Hepatocyte (in vitro differentiated cells): ENCODE measurements around the gene VASP. TPM values are rescaled to one million over a fixed set of nuclear protein-coding genes. Genes with fewer than 3 reads are reported as not detected.

Source experiments
- DNase-seq: peaks from one replicate; pipeline ENCODE4 v3.0.0-alpha.2; 2016; ENCODE audit warnings: low spot score
- H2AFZ ChIP-seq: fragments of 200-600 bp; sonication (generic); 2 replicates; pipeline ENCODE4 v1.6.0; 2016; ENCODE audit warnings: antibody characterized with exemption, mild to moderate bottlenecking
- H3K27ac ChIP-seq: fragments of 200-600 bp; sonication (generic); 2 replicates; pipeline ENCODE4 v1.5.1; 2016; ENCODE audit warnings: mild to moderate bottlenecking
- H3K27me3 ChIP-seq: fragments of 200-600 bp; sonication (generic); 2 replicates; pipeline ENCODE4 v1.6.1; 2016
- H3K36me3 ChIP-seq: fragments of 200-600 bp; sonication (generic); replicated peaks from 2 replicates; pipeline ENCODE4 v1.5.1; 2016; ENCODE audit warnings: low read depth; ENCODE audit not compliant: insufficient read depth
- H3K4me1 ChIP-seq: fragments of 200-600 bp; sonication (generic); 2 replicates; pipeline ENCODE4 v1.5.1; 2016; ENCODE audit warnings: mild to moderate bottlenecking, moderate library complexity; ENCODE audit not compliant: insufficient read depth
- H3K4me2 ChIP-seq: fragments of 200-600 bp; sonication (generic); 2 replicates; pipeline ENCODE4 v1.6.0; 2016
- H3K4me3 ChIP-seq: fragments of 200-600 bp; sonication (generic); 2 replicates; pipeline ENCODE4 v1.5.1; 2016; ENCODE audit warnings: mild to moderate bottlenecking
- H3K79me2 ChIP-seq: fragments of 200-600 bp; sonication (generic); 2 replicates; pipeline ENCODE4 v1.6.0; 2017; ENCODE audit warnings: mild to moderate bottlenecking
- H3K9me2 ChIP-seq: fragments of 200-600 bp; sonication (generic); replicated peaks from 2 replicates; pipeline ENCODE4 v1.6.0; 2017; ENCODE audit warnings: mild to moderate bottlenecking; ENCODE audit not compliant: insufficient read depth
- H3K9me3 ChIP-seq: fragments of 200-600 bp; sonication (generic); 2 replicates; pipeline ENCODE4 v1.5.1; 2016; ENCODE audit warnings: low read depth, mild to moderate bottlenecking
- H4K20me1 ChIP-seq: fragments of 200-600 bp; sonication (generic); 2 replicates; pipeline ENCODE4 v1.6.0; 2016; ENCODE audit warnings: mild to moderate bottlenecking; ENCODE audit not compliant: insufficient read depth, poor library complexity, severe bottlenecking
- CTCF ChIP-seq: fragments of 200-600 bp; sonication (generic); IDR thresholded peaks from 2 replicates; pipeline ENCODE4 v1.5.1; 2016; ENCODE audit warnings: antibody characterized with exemption, mild to moderate bottlenecking; ENCODE audit not compliant: poor library complexity
- EZH2 ChIP-seq: fragments of 200-600 bp; sonication (generic); IDR thresholded peaks from 2 replicates; pipeline ENCODE4 v1.6.1; 2016; ENCODE audit warnings: antibody characterized with exemption, mild to moderate bottlenecking, borderline replicate concordance
- EZH2phosphoT487 ChIP-seq: fragments of 200-600 bp; sonication (generic); IDR thresholded peaks from one replicate; pipeline ENCODE4 v1.6.1; 2018; ENCODE audit warnings: antibody characterized with exemption, mild to moderate bottlenecking, low read depth, moderate library complexity; ENCODE audit not compliant: unreplicated experiment, severe bottlenecking
- WGBS: methylation state at CpG from one replicate; pipeline ENCODE4 v1.1.6; 2016; ENCODE audit warnings: low lambda C conversion rate; ENCODE audit errors: missing lambda C conversion rate; 5-methylcytosine and 5-hydroxymethylcytosine counted together
- polyA plus RNA-seq: library from polyadenylated mRNA; unstranded; fragments of >200 nt; fragmentation: Nextera tagmentation; extraction: Ambion mirVana; gene quantifications from 2 replicates; pipeline ENCODE4 v1.2.1, GENCODE V29; 2016
- total RNA-seq: library from RNA; depleted of rRNA; stranded (reverse); fragments of >200 nt; gene quantifications from 2 replicates; pipeline ENCODE4 v1.2.3, GENCODE V29; 2014

The VASP gene
- total and polyA plus RNA-seq, 2 experiments from 2014 or later = 68.9 to 86.0 TPM

GRCh38 chr19:45475537-45476291, 31.6 kb upstream of the VASP start:
- TF ChIP-seq CTCF = no peak
- TF ChIP-seq EZH2phosphoT487 = no peak
- no peak for TF ChIP-seq EZH2
- DNase-seq = peak; percentile 40
- 84% methylated on average over 6 of the region's 6 CpGs for WGBS
- Histone ChIP-seq H3K79me2 (no peaks in the 10 kb centered on the region), H3K27ac (no peak overlapping the region), H3K27me3 (peaks cover 16% of the 10 kb centered on the region), H3K4me3 (no peak overlapping the region), H2AFZ (no peak overlapping the region), H3K4me1 (no peaks in the 10 kb centered on the region), H3K9me3 (no peaks in the 10 kb centered on the region), H4K20me1 (no peaks in the 10 kb centered on the region), H3K36me3 (no peaks in the 10 kb centered on the region), H3K9me2 (no peaks in the 10 kb centered on the region), H3K4me2 (no peak overlapping the region)

GRCh38 chr19:45476304-45476703, 31.0 kb upstream of the VASP start:
- Histone ChIP-seq H3K9me2 (no peaks in the 10 kb centered on the region), H3K79me2 (no peaks in the 10 kb centered on the region), H3K4me2 (no peak overlapping the region), H4K20me1 (no peaks in the 10 kb centered on the region), H2AFZ (no peak overlapping the region), H3K4me1 (no peaks in the 10 kb centered on the region), H3K9me3 (no peaks in the 10 kb centered on the region), H3K4me3 (no peak overlapping the region), H3K27me3 (peaks cover 16% of the 10 kb centered on the region), H3K36me3 (no peaks in the 10 kb centered on the region), H3K27ac (no peak overlapping the region)
- TF ChIP-seq EZH2 = no peak
- TF ChIP-seq CTCF = no peak
- TF ChIP-seq EZH2phosphoT487 = no peak
- WGBS = 64% methylated on average over 5 of the region's 5 CpGs
- DNase-seq = no peak

- H3K4me2 ChIP-seq = no peak overlapping the region
- no peaks in the 10 kb centered on the region for H3K9me2 ChIP-seq
- H3K9me3 ChIP-seq = no peaks in the 10 kb centered on the region
- H3K27ac ChIP-seq = no peak overlapping the region
- no peak overlapping the region for H3K4me3 ChIP-seq
- no peaks in the 10 kb centered on the region for H3K36me3 ChIP-seq
- no peaks in the 10 kb centered on the region for H3K4me1 ChIP-seq
- H2AFZ ChIP-seq = no peak overlapping the region
- peaks cover 10% of the 10 kb centered on the region for H3K27me3 ChIP-seq
- no peak for TF ChIP-seq EZH2phosphoT487
- TF ChIP-seq EZH2 = no peak
- TF ChIP-seq CTCF = no peak
- H4K20me1 ChIP-seq = no peaks in the 10 kb centered on the region
- no peaks in the 10 kb centered on the region for H3K79me2 ChIP-seq
- 88% methylated on average over 4 of the region's 5 CpGs for WGBS
- DNase-seq = no peak
Observed at GRCh38 chr19:45477186-45477585, 30.1 kb upstream of the VASP start.
